Lung microvascular endothelial cell (primary cell): ENCODE data around the gene GMPPA. TPM values are rescaled to one million over a fixed set of nuclear protein-coding genes. Genes with fewer than 3 reads are reported as not detected.

ENCODE experiments used
- DNase-seq, 2 donors: peaks; one replicate each; pipeline versions ENCODE4 v3.0.0 to v3.0.0-alpha.2; 2010; ENCODE audit warnings: low read depth in 2 of 2
- total RNA-seq: library from RNA; depleted of rRNA; stranded (reverse); fragments of >200 nt; gene quantifications from 2 replicates; pipeline ENCODE4 v1.2.1, GENCODE V29; 2014

Gene GMPPA
- total RNA-seq, 1 donor from 2014 or later: 22.2 TPM

- no peak for DNase-seq
Observed at GRCh38 chr2:219538956-219539788, 40.5 kb downstream of the GMPPA start.

GRCh38 chr2:219539926-219540678 lies 41.4 kb downstream of the GMPPA start:
- DNase-seq: no peak

GRCh38 chr2:219540784-219541504 lies 42.3 kb downstream of the GMPPA start:
- no peak for DNase-seq

- DNase-seq: peak; percentile 66 to 87
Observed at GRCh38 chr2:219541611-219542180, 43.0 kb downstream of the GMPPA start.

GRCh38 chr2:219542931-219543595 lies 44.4 kb downstream of the GMPPA start:
- DNase-seq: peak; percentile 5 to 15

GRCh38 chr2:219543596-219544358 lies 45.1 kb downstream of the GMPPA start, which contains the start of the genes CHPF and TMEM198:
TSS of gene CHPF (minus strand) at chr2:219543809. CDS start at chr2:219543538, 271 bp downstream.
TSS of gene TMEM198 (plus strand) at chr2:219544028. CDS start at chr2:219544728, 700 bp downstream.
- peak; percentile 90 to 93 for DNase-seq

- no peak for DNase-seq
Observed at GRCh38 chr2:219544567-219544966, 45.9 kb downstream of the GMPPA start.

- DNase-seq: no peak
Observed at GRCh38 chr2:219545295-219545942, 46.7 kb downstream of the GMPPA start.

GRCh38 chr2:219545943-219546352 lies 47.3 kb downstream of the GMPPA start:
- no peak for DNase-seq

GRCh38 chr2:219547621-219548020 lies 48.9 kb downstream of the GMPPA start:
- DNase-seq: no peak

- no peak for DNase-seq
Observed at GRCh38 chr2:219548990-219549389, 50.3 kb downstream of the GMPPA start.

- no peak for DNase-seq
Observed at GRCh38 chr2:219549619-219550018, 50.9 kb downstream of the GMPPA start.

- DNase-seq: no peak
Observed at GRCh38 chr2:219551441-219552381, 53.0 kb downstream of the GMPPA start.

- DNase-seq: peak; percentile 70
Observed at GRCh38 chr2:219552382-219553167, 53.9 kb downstream of the GMPPA start.

- DNase-seq: no peak
Observed at GRCh38 chr2:219553168-219553417, 54.4 kb downstream of the GMPPA start.

- no peak for DNase-seq
Observed at GRCh38 chr2:219553463-219553963, 54.8 kb downstream of the GMPPA start.

GRCh38 chr2:219554350-219554749 lies 55.7 kb downstream of the GMPPA start:
- no peak for DNase-seq

- DNase-seq: no peak
Observed at GRCh38 chr2:219555956-219556355, 57.3 kb downstream of the GMPPA start.
